ENCODE data around the gene CAPN9.
"Not testable (repeated sequence)": the region's sequence is repeated elsewhere in the genome, so short reads cannot be mapped to it uniquely, and the experiment has no call there.

CAPN9 gene

GRCh38 chr1:230836347-230836746, 89.2 kb downstream of the CAPN9 start:
- TF ChIP-seq CTCF (IDR thresholded peaks at IDR 0.05; ENCODE audit: insufficient read depth, low read depth, low read length, missing control alignments), result no peak
- no peak overlapping the region for H3K4me3 ChIP-seq (ENCODE audit: low read length)
- DNase-seq (ENCODE audit: low read depth), result no peak

- DNase-seq (ENCODE audit: low read depth), result no peak
- TF ChIP-seq CTCF (IDR thresholded peaks at IDR 0.05; ENCODE audit: insufficient read depth, low read depth, low read length, missing control alignments), result no peak
- H3K4me3 ChIP-seq (ENCODE audit: low read length), result no peak overlapping the region
Observed at GRCh38 chr1:230836793-230837192, 89.6 kb downstream of the CAPN9 start.

GRCh38 chr1:230839173-230839572, 92.0 kb downstream of the CAPN9 start:
- H3K4me3 ChIP-seq (ENCODE audit: low read length), result no peak overlapping the region
- TF ChIP-seq CTCF (IDR thresholded peaks at IDR 0.05; ENCODE audit: insufficient read depth, low read depth, low read length, missing control alignments), result no peak
- DNase-seq (ENCODE audit: low read depth), result no peak

- no peak for DNase-seq (ENCODE audit: low read depth)
- H3K4me3 ChIP-seq (ENCODE audit: low read length), result no peak overlapping the region
- no peak for TF ChIP-seq CTCF (IDR thresholded peaks at IDR 0.05; ENCODE audit: insufficient read depth, low read depth, low read length, missing control alignments)
Observed at GRCh38 chr1:230842801-230843200, 95.6 kb downstream of the CAPN9 start.

GRCh38 chr1:230843503-230844309, 96.5 kb downstream of the CAPN9 start:
- no peak for DNase-seq (ENCODE audit: low read depth)
- H3K4me3 ChIP-seq (ENCODE audit: low read length), result no peak overlapping the region
- no peak for TF ChIP-seq CTCF (IDR thresholded peaks at IDR 0.05; ENCODE audit: insufficient read depth, low read depth, low read length, missing control alignments)

GRCh38 chr1:230844561-230844960, 97.4 kb downstream of the CAPN9 start:
- no peak for DNase-seq (ENCODE audit: low read depth)
- H3K4me3 ChIP-seq (ENCODE audit: low read length), result no peak overlapping the region
- no peak for TF ChIP-seq CTCF (IDR thresholded peaks at IDR 0.05; ENCODE audit: insufficient read depth, low read depth, low read length, missing control alignments)

GRCh38 chr1:230845184-230845583, 98.0 kb downstream of the CAPN9 start:
- DNase-seq (ENCODE audit: low read depth); H3K4me3 ChIP-seq (ENCODE audit: low read length): not testable (repeated sequence)
